NCI-H2196 (cell line): ENCODE measurements around the gene BTBD18.
A peak's percentile ranks its signal among the peaks of the same experiment; 100 is the strongest.

Experiments used
- DNase-seq: peaks from one replicate; lab custom pipeline; 2025; ENCODE audit not compliant: unreplicated experiment; lab: John Stamatoyannopoulos, UW

Gene BTBD18, protein sequence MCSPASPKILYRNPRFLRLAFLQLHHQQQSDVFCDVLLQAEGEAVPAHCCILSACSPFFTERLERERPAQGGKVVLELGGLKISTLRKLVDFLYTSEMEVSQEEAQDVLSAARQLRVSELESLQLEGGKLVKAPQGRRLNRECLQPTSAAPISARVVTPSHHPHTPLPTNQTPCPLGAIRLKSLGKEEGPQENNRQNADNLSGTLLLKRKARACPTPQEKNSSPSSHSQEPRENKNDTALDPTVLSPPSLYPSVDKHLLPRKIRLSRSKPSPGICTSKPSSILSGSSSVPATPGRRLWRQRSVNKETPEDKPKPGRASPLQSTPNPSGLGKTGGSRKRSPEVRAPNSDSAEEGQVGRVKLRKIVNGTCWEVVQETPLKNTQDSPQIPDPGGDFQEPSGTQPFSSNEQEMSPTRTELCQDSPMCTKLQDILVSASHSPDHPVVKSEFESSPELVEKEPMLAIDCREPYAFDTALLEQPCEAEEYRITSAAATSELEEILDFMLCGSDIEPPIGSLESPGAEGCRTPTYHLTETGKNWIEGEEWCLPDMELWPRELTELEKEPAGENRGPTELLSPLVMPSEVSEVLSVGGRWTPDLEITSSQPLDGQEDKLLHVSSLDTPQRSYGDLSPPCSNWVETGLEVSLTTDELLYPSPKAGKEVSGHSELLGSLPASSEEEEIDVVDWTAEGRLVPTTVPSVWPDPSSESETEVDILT

DNA sequence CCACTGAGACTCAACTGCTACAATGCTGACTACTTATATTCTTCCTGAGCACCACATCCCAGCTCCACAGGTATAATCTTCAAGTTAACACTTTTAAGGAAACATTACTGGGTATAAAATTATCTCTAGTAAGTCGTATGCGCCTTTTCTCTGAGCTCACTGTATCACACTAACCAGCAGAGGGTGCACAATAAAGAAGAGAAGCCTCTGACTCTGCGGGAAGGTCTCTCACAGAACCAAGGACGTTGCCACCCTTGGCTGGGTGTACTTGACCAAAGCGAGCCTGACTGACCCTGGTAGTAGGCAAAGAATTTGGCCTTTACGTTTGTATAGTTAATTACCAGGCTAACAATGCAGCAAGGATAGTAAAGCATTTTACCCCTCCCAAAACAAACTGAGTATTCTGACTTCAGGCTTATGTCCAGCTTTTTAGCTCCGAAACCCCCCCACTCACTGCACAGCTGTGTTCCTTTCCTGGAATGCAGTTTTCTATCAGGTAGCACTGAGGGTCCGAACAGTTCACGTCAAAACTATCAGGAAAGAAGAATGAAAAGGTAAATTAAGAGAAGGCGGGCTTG lies at the start of gene BTBD18:
TSS of gene BTBD18 (minus strand) at position 144 of the 578 bp plus-strand sequence. CDS start 631 bp downstream, outside the sequence.
- DNase-seq = peak; percentile 22

DNA sequence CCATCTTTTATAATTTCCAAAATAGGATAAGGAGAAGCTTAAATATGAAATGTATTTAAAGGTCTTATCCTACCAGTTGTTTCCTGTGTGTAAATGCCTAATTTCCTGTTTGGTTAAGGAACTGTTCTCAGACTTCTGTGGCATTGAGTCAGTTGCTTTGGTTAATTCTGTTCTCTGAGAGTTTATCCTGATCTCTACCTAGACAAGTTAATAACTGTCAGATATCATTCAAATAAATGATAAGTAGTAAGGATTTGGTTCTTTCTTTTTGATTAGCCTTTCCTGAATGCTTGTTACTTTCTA lies 49.5 kb upstream of the BTBD18 start:
- DNase-seq = no peak

DNA sequence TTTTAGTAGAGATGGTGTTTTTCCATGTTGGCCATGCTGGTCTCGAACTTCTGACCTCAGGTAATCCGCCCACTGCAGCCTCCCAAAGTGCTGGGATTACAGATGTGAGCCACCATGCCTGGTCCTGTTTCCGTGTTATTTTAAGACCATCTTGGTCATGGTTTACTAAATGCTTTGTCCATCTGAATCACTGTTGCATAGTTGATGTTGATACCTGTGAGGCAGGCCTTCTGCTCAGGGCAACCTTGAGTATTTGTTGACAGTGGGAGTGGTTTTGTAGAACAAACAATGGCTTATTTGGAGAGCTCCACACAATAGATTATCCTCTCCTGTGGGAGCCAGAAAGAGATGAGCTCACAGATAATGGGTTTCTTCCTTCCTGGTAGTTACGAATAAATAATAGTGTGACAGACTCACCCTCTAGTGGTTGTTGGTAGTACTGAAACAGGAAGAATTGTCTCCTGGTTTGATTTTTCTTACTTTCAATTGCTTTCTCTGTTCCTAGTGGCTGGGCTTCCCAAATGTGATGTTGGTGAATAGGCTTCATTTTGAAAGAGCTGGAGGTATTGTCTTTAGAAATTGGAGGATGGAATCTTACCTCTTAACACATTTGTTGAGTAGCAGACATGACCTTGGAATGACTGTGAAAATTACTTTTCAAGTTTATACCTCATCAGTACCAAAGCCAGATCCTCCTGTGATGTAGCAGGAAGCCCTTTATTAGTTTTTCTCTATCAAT lies 49.0 kb upstream of the BTBD18 start:
- DNase-seq = peak; percentile 92

DNA sequence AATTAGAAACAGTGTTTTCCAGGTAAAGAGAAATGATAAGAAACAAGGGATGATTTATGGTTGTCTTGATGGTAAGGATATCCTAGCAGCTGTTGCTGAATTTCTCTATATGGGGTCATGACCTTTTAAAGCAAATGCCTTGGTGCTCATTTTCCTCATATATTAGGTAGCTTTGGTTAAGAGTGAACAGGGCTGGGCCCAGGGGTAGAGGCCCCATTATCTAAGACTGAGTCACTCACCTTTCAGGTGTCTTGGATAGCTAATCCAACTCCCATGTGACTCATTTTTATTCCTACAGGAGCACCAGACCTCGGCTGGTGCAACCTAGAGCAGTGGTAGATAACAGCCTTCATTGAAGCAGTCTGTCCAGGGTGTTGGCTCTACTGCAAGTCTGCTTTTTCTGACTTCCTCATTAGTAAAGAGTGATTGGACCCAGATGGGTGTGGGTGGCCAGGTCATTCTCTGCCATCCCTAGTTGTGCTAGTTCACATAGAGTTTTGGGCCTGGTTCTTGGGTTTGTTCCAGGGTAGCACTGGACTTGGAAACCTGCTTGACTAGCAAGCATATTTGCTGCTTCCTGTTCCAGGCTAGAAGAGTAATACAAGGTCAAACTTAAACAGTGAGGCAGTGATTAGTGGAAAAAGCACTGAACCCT lies 47.4 kb upstream of the BTBD18 start:
- peak; percentile 54 for DNase-seq

DNA sequence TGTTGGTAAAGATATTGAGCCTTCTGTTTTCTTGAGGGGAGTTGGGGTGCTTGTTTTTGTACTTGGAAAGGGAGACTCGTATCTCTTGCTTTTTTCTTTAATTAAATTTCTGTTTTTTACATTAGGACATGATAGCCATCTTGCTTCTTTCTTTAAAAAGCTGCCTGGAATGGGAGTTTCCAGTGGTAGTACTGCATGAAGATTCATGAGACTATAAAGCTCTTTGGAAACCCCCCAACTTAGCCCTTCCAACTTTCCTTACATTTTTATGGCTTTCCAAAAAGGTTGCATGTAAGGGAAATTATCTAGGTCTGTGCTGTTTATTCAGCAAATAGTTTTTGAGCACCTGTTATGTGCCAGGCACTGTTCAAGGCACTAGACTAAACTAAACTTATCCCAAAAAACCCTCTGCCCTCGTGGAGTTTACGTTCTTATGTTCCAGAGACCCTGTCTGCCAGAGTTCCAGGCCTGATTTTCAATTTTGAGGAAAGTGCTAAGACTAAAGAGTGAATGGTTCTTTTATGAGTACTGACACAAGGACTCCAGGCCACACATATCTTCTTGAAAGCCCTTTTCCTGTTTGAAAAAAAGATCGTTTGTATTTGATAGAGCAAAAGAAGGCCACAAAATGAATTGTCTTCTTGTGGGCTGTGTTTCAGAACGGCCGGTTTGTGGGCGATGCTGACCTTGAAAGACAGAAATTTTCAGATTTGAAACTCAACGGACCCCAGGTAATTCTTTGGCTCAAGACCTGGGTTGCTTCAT lies 41.9 kb upstream of the BTBD18 start:
- DNase-seq = no peak

DNA sequence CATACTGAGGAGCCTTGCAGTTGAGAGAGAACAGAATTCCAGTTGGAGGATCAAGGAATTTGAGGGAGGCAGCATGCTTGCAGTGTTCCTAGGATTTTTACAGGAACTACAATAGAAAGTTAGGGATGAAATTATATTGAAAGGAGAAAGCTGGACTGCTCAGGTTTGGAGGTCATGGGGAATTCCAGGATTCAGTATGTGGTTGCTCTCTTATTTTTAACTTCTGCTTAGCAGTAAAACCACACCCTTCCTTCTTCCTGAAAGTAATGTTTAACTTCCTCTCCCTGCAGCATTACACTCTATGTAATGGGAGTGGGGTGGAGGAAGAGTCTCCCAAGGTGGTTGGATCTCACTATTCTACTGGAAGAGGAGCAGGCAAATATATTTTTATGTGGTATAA lies 41.3 kb upstream of the BTBD18 start:
- no peak for DNase-seq

DNA sequence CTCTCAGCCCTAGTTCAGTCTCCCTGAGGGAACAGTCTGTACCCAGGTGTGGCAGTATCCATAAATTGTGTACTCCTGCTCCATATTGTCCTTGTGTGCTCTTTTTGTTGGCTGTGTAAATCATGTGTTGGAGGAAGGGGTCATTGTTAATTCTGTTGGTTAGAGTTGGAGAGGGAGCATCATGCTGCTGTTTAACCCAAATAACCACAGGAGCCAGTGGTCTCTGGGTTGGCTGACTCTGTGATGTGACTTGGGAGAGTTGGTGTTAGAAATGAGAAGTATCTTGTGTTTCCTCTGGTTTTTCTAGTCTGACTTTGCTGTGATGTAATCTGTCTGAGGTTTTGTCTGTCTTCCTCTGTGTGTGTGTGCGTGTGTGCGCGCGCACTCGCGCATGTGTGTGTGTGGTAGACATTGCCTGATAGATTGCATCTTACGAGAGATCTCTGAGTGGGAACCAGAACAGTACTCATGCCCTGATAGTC lies 40.5 kb upstream of the BTBD18 start:
- no peak for DNase-seq

DNA sequence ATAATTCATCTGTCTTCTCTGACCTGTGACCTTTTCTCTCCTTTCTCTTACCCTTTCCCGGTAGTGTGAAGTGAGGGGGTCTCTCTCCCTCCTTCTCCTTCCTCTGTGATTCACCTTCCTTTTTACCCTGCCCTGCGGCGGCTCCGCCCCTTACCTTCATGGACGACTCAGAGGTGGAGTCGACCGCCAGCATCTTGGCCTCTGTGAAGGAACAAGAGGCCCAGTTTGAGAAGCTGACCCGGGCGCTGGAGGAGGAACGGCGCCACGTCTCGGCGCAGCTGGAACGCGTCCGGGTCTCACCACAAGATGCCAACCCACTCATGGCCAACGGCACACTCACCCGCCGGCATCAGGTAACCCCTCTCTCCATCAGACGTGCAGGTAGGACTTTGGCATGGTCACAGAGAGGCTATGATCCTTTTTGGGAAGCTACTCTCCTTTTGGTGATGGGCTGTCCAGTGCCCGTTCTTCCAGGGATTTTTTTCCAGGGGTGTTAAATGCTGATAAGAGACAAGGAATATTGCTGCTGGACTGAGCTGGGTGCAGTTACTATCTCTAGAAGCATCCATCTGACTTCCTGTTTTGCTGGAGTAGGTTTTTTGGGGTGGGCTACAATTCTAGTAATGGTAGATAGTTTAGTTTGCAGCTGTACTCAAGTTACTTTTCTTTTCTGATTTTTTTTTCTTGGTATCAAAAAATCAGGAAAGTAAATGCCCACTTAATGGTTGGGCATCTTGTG lies 39.9 kb upstream of the BTBD18 start:
- no peak for DNase-seq

DNA sequence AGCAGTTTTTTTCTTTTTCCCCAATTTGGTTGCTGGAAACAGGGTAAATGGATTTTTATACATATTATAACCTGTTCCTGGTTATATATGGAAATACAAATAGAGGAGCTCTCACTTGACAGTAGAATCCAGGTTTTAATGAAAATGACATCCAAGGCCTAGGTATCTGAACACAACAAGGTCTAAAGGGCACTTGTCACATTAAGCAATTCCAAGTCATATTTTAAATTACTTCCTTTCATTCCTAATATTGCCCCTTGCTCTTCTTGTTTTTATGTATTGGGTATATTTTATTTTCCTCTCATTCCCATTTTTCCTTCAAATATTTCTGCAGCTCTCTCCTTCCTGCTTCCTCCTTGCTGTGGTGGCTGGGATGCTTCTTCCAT lies 37.1 kb upstream of the BTBD18 start:
- no peak for DNase-seq

DNA sequence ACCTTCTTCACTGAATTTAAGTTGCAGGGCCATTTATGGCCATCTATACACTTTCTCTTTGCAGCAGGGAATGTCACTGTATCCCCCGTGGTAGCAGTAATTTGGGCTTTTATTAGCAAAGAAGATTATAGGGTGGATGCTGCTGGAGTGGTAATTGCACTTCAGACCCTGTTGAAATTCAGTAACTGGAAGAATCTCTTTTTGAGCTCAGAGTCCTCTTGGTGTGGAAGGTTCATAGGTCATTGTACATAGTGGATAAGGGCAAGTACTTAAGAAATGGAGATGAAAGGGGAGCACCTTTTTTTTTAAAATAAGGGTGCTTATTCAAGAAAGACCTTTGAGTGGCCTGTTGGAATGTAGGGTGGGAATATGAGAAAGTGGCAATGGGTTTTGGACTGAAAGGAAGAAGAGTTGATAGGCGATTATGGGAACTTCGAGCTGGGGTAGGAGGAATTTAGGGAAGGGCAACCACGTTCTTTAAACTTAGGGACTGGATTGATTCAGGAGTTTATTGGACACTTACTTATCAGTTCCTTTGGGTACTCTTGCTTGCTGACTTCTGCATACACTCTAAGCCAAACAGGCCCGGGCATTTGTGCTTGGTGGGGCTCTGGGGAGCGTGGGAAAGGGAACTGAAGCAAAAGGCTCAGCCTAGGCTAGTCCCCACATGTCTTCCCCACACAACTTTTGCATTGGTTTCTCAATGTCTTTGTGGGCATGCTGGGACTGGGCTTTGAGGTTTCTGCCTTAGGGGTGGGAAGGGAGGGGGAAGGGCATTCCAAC lies 36.5 kb upstream of the BTBD18 start:
- no peak for DNase-seq

DNA sequence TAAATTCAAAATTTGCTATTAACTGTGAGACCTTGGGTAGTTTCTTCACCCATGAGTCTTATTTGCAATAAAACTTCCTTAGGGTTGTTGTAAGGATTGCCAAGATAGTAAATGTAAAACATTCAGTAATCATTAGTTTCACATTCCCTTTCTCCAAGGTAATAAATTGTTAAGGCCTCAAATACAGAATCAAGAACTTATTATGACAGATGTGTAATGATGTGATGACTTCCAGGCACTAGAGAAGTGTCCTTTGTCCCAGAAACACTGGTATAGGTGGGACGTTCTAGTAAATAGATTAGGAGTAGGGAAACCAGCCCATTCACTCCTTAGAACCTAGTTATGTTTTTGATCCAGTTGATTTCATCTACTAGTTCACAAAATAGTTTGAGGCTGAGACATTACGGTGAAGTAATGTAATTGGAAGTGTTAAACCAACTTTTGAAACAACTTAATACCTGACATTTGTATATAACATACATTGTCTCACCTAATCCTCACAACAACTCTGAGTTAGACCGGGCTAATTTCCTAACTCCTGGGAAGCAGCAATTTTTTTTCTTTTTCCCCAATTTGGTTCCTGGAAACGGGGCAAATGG lies 35.5 kb upstream of the BTBD18 start:
- no peak for DNase-seq

DNA sequence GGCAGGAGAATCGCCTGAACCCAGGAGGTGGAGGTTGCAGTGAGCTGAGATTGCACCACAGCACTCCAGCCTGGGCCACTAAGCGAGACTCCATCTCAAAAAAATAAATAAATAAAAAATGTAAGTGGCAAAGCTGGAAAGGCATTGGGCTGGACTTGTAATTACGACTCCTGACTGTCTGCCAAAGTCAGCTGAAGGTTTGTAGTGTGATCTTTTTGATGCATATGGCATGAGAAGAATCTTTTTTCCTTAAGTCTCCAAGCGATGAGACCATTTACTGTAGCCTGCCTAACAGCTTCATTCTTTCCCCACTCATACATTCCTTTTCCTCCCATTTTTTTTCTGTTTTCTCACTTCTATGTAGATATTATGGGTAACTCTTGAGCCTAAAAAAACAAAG lies 34.8 kb upstream of the BTBD18 start:
- DNase-seq = no peak

DNA sequence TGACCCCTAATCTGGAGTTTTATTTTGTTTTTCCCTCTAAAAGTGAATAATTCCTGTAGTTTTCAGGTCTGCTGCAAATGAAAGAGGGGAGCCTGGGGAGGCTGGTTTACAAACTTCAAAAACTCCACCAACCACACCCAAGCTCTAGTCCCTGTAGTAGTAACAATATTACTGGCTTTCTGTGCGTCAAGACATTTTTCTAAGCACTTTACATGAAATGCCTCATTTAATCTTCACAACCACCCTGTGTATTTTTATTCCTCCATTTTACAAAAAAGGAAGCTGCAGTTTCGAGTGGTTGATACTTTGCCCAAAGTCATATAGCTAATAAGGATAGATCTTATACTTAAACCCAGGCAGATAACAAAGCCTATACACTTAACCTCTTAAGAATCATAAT lies 33.5 kb upstream of the BTBD18 start:
- DNase-seq = no peak

DNA sequence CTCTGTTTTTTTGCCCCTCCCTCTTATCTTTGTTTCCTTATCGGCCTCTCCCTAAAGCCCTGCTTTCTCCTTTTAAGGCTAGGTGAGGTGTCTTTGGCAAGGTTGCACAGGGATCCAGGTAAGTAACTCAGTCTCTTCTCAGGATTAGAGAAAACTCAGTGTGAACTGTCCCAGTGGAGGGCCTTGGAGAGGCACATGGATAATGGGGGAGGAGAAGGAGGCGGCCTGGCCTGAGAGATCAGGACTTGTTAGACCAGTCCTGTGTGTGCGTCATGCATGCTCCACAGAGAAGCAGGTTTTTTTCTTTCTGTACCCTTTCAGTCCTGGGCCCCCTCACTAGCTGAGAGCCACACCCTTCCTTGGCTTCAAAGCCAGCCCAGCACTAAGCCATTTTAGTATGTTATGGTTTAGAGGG lies 29.9 kb upstream of the BTBD18 start:
- DNase-seq = no peak

DNA sequence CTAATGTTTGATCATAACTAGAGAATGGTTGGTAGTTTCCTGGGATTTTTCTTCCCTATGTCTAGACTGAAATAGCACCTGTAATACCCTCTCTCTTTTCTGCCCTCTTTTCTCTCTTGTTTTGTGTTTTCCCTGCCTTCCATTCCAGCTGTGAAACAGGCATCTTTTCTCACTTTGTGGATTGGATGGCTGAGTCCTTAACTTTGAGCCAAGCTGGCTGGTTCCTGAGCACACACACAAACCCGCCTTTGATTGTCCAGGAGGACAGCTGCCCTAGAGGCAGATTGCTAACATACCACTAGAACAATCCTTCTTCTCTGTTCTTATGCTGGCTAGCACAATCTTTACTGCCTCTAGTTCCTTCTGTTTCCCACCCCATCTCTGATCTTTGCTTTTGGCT lies 27.7 kb upstream of the BTBD18 start:
- DNase-seq = no peak

DNA sequence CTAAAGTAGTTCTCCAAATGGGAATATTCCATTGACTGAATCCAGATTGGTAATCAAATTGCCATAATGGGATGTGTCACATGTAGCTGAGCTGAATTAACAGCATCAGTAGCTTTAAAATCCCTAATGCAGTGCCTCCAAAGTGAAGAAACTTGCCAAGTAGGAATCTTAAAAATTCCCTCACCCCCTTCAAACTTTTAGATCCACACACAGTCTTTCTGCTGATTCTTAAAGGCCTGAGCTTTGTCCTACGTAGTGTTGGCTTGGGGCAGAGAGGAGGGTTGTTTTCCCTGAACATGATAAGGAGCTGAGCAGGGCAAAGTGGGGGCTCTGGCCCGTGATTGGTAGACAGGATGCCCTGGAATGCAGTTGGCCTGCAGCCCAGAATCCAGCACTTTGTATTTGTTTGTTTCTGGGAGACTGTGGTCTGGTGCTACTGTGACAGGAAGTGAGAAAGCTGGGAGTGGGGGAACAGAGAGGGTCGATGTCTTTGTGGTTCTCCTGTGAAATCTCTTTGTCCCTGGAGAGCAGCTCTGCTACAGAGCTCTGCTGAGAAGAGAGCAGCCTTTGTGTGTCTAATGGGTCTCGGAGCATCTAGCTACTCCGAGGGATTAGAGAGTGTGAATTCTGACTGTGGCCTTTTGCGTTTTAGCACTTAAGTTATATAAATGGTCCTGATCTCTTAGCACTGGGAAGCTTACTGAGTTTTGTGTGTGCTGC lies 26.9 kb upstream of the BTBD18 start:
- DNase-seq = peak; percentile 77

DNA sequence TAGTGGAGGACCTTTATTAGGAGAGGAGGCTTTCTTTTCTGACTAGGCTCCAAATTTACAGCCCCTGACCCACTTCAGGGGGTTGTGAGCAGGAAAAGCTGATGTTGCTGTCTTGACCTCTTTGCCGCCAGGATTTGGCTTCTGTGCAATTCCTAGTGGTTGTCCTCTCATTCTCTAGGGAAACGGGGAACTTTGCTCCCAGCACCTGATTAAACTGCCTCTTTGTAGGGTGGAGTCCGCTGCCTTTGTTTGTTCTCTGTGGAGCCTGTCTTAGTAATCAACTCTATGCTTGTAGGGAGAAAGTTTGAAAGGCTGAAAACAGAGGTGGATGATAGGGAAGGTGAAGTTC lies 26.3 kb upstream of the BTBD18 start:
- DNase-seq = no peak
